Right lobe of liver (tissue), 4 donors: ENCODE data around the gene FOXP3.

Experiments
- POLR2A ChIP-seq: fragments of 450-650 bp; IDR thresholded peaks from one replicate; pipeline ENCODE4 v1.6.1; 2017; ENCODE audit warnings: antibody characterized with exemption, mild to moderate bottlenecking
- TF ChIP-seq, protein P1 (sequence below), 4 donors: fragments of 200-600 bp in 3 of 4; fragments of 450-650 bp in 1 of 4; IDR thresholded peaks; one replicate each; pipeline versions ENCODE4 v1.5.1 to v1.8.0; 2016 to 2022; ENCODE audit warnings: antibody characterized with exemption in 4 of 4, mild to moderate bottlenecking in 2 of 4
- donor health status: DM: no; HTN: no; CAD: no.
- donor health status: DM: no; HTN: no; CAD: no.
- donor health status: DM: no; HTN: yes; CAD: no.

DNA sequence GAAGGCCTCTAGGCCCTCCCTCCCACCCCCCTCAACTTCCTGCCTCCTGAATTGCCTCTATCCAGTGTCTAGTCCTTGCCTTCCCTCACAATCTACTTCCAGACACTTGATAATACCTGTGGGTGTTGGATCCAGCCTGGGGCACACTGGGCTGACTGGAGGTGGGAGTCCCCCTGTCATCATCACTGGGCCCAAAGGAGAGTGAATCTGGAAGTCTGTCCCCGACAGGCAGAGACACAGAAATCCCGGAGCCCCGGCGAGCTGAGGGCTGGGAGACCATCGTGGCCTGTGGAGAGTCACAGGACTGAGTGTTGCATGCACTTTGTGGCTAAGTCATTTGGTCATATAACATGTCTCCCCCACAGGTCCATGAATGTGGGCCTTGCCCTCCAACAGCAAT, 56.1 kb downstream of the FOXP3 start:
- no peak for TF ChIP-seq POLR2A
- TF ChIP-seq, protein P1, sequence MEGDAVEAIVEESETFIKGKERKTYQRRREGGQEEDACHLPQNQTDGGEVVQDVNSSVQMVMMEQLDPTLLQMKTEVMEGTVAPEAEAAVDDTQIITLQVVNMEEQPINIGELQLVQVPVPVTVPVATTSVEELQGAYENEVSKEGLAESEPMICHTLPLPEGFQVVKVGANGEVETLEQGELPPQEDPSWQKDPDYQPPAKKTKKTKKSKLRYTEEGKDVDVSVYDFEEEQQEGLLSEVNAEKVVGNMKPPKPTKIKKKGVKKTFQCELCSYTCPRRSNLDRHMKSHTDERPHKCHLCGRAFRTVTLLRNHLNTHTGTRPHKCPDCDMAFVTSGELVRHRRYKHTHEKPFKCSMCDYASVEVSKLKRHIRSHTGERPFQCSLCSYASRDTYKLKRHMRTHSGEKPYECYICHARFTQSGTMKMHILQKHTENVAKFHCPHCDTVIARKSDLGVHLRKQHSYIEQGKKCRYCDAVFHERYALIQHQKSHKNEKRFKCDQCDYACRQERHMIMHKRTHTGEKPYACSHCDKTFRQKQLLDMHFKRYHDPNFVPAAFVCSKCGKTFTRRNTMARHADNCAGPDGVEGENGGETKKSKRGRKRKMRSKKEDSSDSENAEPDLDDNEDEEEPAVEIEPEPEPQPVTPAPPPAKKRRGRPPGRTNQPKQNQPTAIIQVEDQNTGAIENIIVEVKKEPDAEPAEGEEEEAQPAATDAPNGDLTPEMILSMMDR (IDR thresholded peaks at IDR 0.05), result no peak
